ENCODE measurements around the gene TRIO.

GRCh38 chr5:14155075-14155474 lies 11.9 kb downstream of the TRIO start:
- TF ChIP-seq CTCF (IDR thresholded peaks at IDR 0.05; ENCODE audit: borderline replicate concordance, extremely low read depth, low read length, poor library complexity, severe bottlenecking) = no peak
- no peak for TF ChIP-seq EZH2 (IDR thresholded peaks at IDR 0.05; ENCODE audit: borderline replicate concordance, low read depth, low read length, severe bottlenecking)
